Fibroblast of mammary gland (primary cell): Measurements from ENCODE around the gene DSG2.

Source experiments
- DNase-seq: peaks from one replicate; pipeline ENCODE4 v3.0.0-alpha.2; 2010; ENCODE audit warnings: low read depth
- H3K4me3 ChIP-seq: 2 replicates; pipeline ENCODE4 v1.5.1; 2011; ENCODE audit warnings: low read depth, mild to moderate bottlenecking, low read length, moderate library complexity; ENCODE audit not compliant: control insufficient read depth
- CTCF ChIP-seq: conservative IDR thresholded peaks from 2 replicates; pipeline ENCODE4 v1.5.1; 2011; ENCODE audit warnings: low read depth, low read length, inconsistent platforms; ENCODE audit not compliant: control insufficient read depth, insufficient read depth

The DSG2 gene

GRCh38 chr18:31516437-31516836 is 18.5 kb downstream of the DSG2 start:
- no peak for TF ChIP-seq CTCF
- no peak for DNase-seq

DNA sequence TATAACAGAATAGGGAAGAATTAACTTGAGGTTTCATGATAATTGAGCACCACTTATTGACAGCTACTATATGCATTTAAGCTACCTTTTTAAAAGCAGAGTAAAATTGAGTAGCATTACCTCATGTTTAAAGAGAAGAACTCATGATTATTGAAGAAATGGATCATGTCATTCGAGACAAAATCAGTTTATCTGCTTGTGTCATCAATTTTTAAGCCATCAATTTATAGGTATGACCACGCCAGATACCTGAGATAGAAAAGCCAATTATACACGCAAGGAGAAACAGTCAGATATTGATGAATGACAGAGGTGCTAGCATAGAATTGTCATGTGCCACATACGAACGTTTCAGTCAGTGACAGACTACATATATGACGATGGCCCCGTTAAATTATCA is 28.4 kb downstream of the DSG2 start:
- no peak overlapping the region for H3K4me3 ChIP-seq
- DNase-seq, result no peak
- TF ChIP-seq CTCF, result no peak

More at GRCh38 chr18:31516437-31516836, 18.5 kb downstream of the DSG2 start:
- H3K4me3 ChIP-seq, result no peak overlapping the region

GRCh38 chr18:31533236-31533635 is 35.3 kb downstream of the DSG2 start:
- H3K4me3 ChIP-seq, result no peak overlapping the region
- DNase-seq, result no peak
- TF ChIP-seq CTCF, result no peak

DNA sequence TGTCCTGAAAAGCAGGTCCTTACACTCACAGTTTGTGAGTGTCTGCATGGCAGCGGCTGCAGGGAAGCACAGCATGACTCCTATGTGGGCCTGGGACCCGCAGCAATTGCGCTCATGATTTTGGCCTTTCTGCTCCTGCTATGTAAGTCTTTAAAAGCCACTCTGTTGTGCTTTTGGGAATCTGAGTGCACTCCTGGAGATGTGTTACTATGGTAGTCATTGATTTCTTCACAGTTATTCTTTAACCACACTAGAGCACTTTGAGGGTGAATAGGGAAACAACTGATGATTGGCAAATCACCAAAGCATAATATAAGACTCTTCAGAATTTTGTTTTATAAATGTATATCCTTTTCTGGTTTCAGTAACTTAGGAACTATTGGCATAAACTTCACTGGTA is 40.9 kb downstream of the DSG2 start:
- no peak for DNase-seq
- TF ChIP-seq CTCF, result no peak
- no peak overlapping the region for H3K4me3 ChIP-seq

GRCh38 chr18:31546476-31546875 is 48.5 kb downstream of the DSG2 start:
- no peak overlapping the region for H3K4me3 ChIP-seq
- no peak for DNase-seq
- no peak for TF ChIP-seq CTCF

DNA sequence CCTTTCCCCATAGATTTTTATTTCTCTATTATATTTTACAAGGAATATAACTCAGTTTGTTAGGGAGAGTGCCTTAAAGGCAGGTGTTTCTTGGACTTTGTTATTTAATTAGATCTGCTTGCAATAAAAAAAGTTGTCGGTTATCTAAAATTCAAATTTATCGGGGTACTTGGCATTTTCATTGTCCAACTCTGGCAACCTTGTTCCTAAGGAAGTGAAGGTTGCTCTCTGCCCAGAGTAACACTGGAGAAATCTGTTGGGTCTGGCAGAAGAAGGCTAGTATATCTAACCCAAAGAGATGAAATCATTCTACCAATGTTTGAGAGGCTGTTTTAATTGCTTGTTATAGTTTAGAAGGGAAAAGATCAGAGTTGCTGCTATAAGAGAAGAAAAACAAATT is 50.9 kb downstream of the DSG2 start:
- no peak for DNase-seq
- H3K4me3 ChIP-seq, result no peak overlapping the region
- no peak for TF ChIP-seq CTCF

GRCh38 chr18:31549416-31549815 is 51.4 kb downstream of the DSG2 start:
- DNase-seq, result no peak
- no peak overlapping the region for H3K4me3 ChIP-seq
- TF ChIP-seq CTCF, result no peak
